HCT116 (cell line): ENCODE results near the gene ATG2B. TPM values are rescaled to one million over a fixed set of nuclear protein-coding genes. Genes with fewer than 3 reads are reported as not detected.

Experiments used
- ATAC-seq: fragments of 200-7000 bp; cut with Tn5 transposase; 2 replicates; pipeline ENCODE4 v1.9.1; 2020; ENCODE audit warnings: mild to moderate bottlenecking, moderate library complexity
- BruUV-seq: library from RNA; stranded (reverse); fragments of 400-500 nt; replicated peaks from 2 replicates; lab custom pipeline; 2021; lab: Mats Ljungman, UMichigan
- CTCF ChIA-PET: fragments of 300-600 bp; sonication (Branson Sonifier 250); formaldehyde crosslinking; loops from one replicate; lab custom pipeline; 2021; ENCODE audit warnings: antibody characterized with exemption; lab: Charles Lee
- POLR2A ChIA-PET: fragments of 300-600, 350-600 bp; sonication (Branson Sonifier 250); formaldehyde crosslinking; loops from one replicate; lab custom pipeline; 2021; ENCODE audit warnings: antibody characterized with exemption; lab: Charles Lee
- RAD21 ChIA-PET, 2 experiments: fragments of 300-600 bp; sonication (Branson Sonifier 250); formaldehyde crosslinking; loops; one replicate each; lab custom pipeline; 2023; ENCODE audit warnings: low total read pairs in 2 of 2; ENCODE audit not compliant: uncharacterized antibody in 2 of 2, unreplicated experiment in 2 of 2, low non-redundant PET in 1 of 2; lab: Charles Lee
- DNase-seq: peaks from one replicate; pipeline ENCODE4 v3.0.0-alpha.2; 2010; ENCODE audit warnings: low read depth, low spot score
- H2AFZ ChIP-seq: fragments of 200-600 bp; shearing (Covaris generic), sonication (generic); 2 replicates; pipeline ENCODE4 v1.6.1; 2017; ENCODE audit warnings: low read depth, mixed run types, mixed read lengths, antibody characterized with exemption, low read length; ENCODE audit not compliant: poor library complexity, severe bottlenecking
- H3K27ac ChIP-seq: 2 replicates; pipeline ENCODE4 v1.5.1; 2012; ENCODE audit warnings: low read depth, low read length
- H3K27me3 ChIP-seq: fragments of 200-600 bp; sonication (generic); 2 replicates; pipeline ENCODE4 v1.6.1; 2016; ENCODE audit warnings: mixed run types, low read length, mixed read lengths; ENCODE audit not compliant: insufficient read depth
- H3K36me3 ChIP-seq, 2 experiments: fragments of 200-500 bp in 1 of 2; fragments of 200-600 bp in 1 of 2; sonication (Bioruptor generic) in 1 of 2; sonication (generic) in 1 of 2; 2 replicates each; pipeline versions ENCODE4 v1.5.1 to v1.6.1; 2014 to 2016; ENCODE audit warnings: low read length in 2 of 2, inconsistent platforms in 1 of 2, mixed read lengths in 1 of 2, mixed run types in 1 of 2; ENCODE audit not compliant: insufficient read depth in 2 of 2, control insufficient read depth in 1 of 2
- H3K4me1 ChIP-seq, 2 experiments: fragments of 200-600 bp in 1 of 2; sonication (generic) in 1 of 2; 2 replicates each; pipeline versions ENCODE4 v1.5.1 to v1.6.1; 2012 to 2017; ENCODE audit warnings: low read length in 2 of 2, inconsistent platforms in 1 of 2, mild to moderate bottlenecking in 1 of 2, mixed read lengths in 1 of 2, mixed run types in 1 of 2, moderate library complexity in 1 of 2; ENCODE audit not compliant: insufficient read depth in 2 of 2, control insufficient read depth in 1 of 2
- H3K4me2 ChIP-seq: fragments of 200-600 bp; sonication (generic); 2 replicates; pipeline ENCODE4 v1.6.1; 2017; ENCODE audit warnings: mixed run types, low read length, mixed read lengths
- H3K4me3 ChIP-seq, 2 experiments: fragments of 200-600 bp in 1 of 2; sonication (generic) in 1 of 2; replicated peaks in 1 of 2; 2 replicates each; pipeline ENCODE4 v1.5.1; 2011 to 2016; ENCODE audit warnings: low read length in 2 of 2, control low read depth in 1 of 2, low read depth in 1 of 2, mild to moderate bottlenecking in 1 of 2, mixed read lengths in 1 of 2, mixed run types in 1 of 2
- H3K79me2 ChIP-seq: fragments of 200-600 bp; sonication (generic); 2 replicates; pipeline ENCODE4 v1.6.1; 2017; ENCODE audit warnings: mild to moderate bottlenecking, mixed run types, low read length, moderate library complexity, mixed read lengths; ENCODE audit not compliant: insufficient read depth
- H3K9ac ChIP-seq: fragments of 200-600 bp; sonication (generic); 2 replicates; pipeline ENCODE4 v1.6.1; 2016; ENCODE audit warnings: low read length, mixed read lengths
- H3K9me2 ChIP-seq: fragments of 200-600 bp; sonication (generic), shearing (Covaris generic); 2 replicates; pipeline ENCODE4 v1.6.1; 2017; ENCODE audit warnings: mixed run types, mild to moderate bottlenecking, moderate library complexity; ENCODE audit not compliant: insufficient read depth
- H3K9me3 ChIP-seq, 2 experiments: fragments of 200-500 bp in 1 of 2; fragments of 200-600 bp in 1 of 2; sonication (Bioruptor generic) in 1 of 2; sonication (generic) in 1 of 2; 2 replicates each; pipeline ENCODE4 v1.6.1; 2014 to 2017; ENCODE audit warnings: low read length in 2 of 2, mixed read lengths in 2 of 2, inconsistent platforms in 1 of 2, low read depth in 1 of 2, mild to moderate bottlenecking in 1 of 2, mixed run types in 1 of 2, moderate library complexity in 1 of 2; ENCODE audit not compliant: control insufficient read depth in 1 of 2, insufficient read depth in 1 of 2
- H4K20me1 ChIP-seq: fragments of 200-600 bp; sonication (generic), shearing (Covaris generic); 2 replicates; pipeline ENCODE4 v1.6.1; 2017; ENCODE audit warnings: mixed run types, mild to moderate bottlenecking, moderate library complexity; ENCODE audit not compliant: insufficient read depth
- EGR1 ChIP-seq: IDR thresholded peaks from 2 replicates; pipeline ENCODE4 v1.6.1; 2012; ENCODE audit warnings: low read depth
- ELF1 ChIP-seq: IDR thresholded peaks from 2 replicates; pipeline ENCODE4 v1.6.1; 2012; ENCODE audit warnings: low read depth, borderline replicate concordance
- EZH2 ChIP-seq: fragments of 200-600 bp; sonication (generic); IDR thresholded peaks from 2 replicates; pipeline ENCODE4 v1.6.1; 2017; ENCODE audit warnings: antibody characterized with exemption, mixed run types
- EZH2phosphoT487 ChIP-seq: fragments of 200-600 bp; IDR thresholded peaks from 2 replicates; pipeline ENCODE4 v1.6.1; 2018; ENCODE audit warnings: antibody characterized with exemption, borderline replicate concordance
- FOSL1 ChIP-seq: IDR thresholded peaks from 2 replicates; pipeline ENCODE4 v1.6.1; 2012; ENCODE audit warnings: low read depth
- JUND ChIP-seq: IDR thresholded peaks from 2 replicates; pipeline ENCODE4 v1.6.1; 2012
- MAX ChIP-seq: IDR thresholded peaks from 2 replicates; pipeline ENCODE4 v1.6.1; 2012
- POLR2A ChIP-seq: IDR thresholded peaks from 2 replicates; pipeline ENCODE4 v1.7.0; 2011; ENCODE audit warnings: borderline replicate concordance; ENCODE audit not compliant: insufficient read depth, insufficient read length; ENCODE audit errors: extremely low read depth
- POLR2AphosphoS5 ChIP-seq: IDR thresholded peaks from 2 replicates; pipeline ENCODE4 v1.6.1; 2011; ENCODE audit warnings: mild to moderate bottlenecking, low read depth, low read length, moderate library complexity
- RAD21 ChIP-seq: IDR thresholded peaks from 2 replicates; pipeline ENCODE4 v1.6.1; 2012; ENCODE audit warnings: low read depth, mild to moderate bottlenecking
- SIN3A ChIP-seq: IDR thresholded peaks from 2 replicates; pipeline ENCODE4 v1.6.1; 2012; ENCODE audit warnings: low read depth
- SP1 ChIP-seq: IDR thresholded peaks from 2 replicates; pipeline ENCODE4 v1.6.1; 2012; ENCODE audit warnings: low read depth
- TCF7L2 ChIP-seq: IDR thresholded peaks from 2 replicates; pipeline ENCODE4 v1.7.0; 2011; ENCODE audit warnings: borderline replicate concordance, inconsistent platforms; ENCODE audit not compliant: insufficient read depth, insufficient read length; ENCODE audit errors: extremely low read depth
- ZFX ChIP-seq: fragments of 450-650 bp; IDR thresholded peaks from 2 replicates; pipeline ENCODE4 v1.6.1; 2017
- ZNF274 ChIP-seq: fragments of 200-500 bp; sonication (Bioruptor generic); IDR thresholded peaks from 2 replicates; pipeline ENCODE4 v1.6.1; 2014; ENCODE audit warnings: mild to moderate bottlenecking, low read depth, low read length, inconsistent platforms
- intact Hi-C: fragments of 100-400 bp; cut with micrococcal nuclease; formaldehyde crosslinking; loops from 2 replicates; pipeline ENCODE4 v1.10.0; 2022
- total RNA-seq: library from RNA; stranded (reverse); gene quantifications from one replicate; pipeline ENCODE4 v1.2.1, GENCODE V29; 2021; ENCODE audit not compliant: unreplicated experiment
- TF ChIP-seq, protein P1 (sequence below): IDR thresholded peaks from 2 replicates; pipeline ENCODE4 v1.6.1; 2012; ENCODE audit warnings: low read depth
- TF ChIP-seq, protein P2 (sequence below), 3 experiments: fragments of 200-600 bp in 1 of 3; sonication (generic) in 1 of 3; IDR thresholded peaks in 2 of 3; conservative IDR thresholded peaks in 1 of 3; 2 replicates each; pipeline ENCODE4 v1.5.1; 2012 to 2017; ENCODE audit warnings: low read depth in 2 of 3, low read length in 2 of 3, antibody characterized with exemption in 1 of 3, borderline replicate concordance in 1 of 3, control low read depth in 1 of 3, mild to moderate bottlenecking in 1 of 3, mixed read lengths in 1 of 3, mixed run types in 1 of 3, moderate library complexity in 1 of 3; ENCODE audit not compliant: insufficient read depth in 1 of 3

The ATG2B gene
- total RNA-seq, 1 experiment from 2014 or later, result 6.4 TPM

DNA sequence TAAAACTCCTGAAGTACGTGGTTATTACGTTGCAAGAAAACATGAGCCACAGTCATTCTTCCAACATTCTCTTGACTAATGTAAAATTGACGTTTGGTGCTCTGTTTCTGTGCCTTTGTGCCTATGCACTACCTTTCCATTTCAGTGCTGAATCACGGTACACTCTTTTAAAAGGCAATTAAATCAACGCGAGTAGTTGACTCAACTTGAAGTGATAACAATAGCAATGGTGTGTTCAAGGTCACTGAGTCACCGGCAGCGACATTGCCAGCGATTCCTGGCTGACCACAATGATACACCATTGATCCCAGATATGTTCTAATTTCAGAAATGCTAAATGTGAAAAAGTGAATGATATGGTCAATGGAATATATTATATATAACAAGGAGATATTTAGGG is 46.6 kb upstream of the ATG2B start (continued):
- TF ChIP-seq, protein P1, sequence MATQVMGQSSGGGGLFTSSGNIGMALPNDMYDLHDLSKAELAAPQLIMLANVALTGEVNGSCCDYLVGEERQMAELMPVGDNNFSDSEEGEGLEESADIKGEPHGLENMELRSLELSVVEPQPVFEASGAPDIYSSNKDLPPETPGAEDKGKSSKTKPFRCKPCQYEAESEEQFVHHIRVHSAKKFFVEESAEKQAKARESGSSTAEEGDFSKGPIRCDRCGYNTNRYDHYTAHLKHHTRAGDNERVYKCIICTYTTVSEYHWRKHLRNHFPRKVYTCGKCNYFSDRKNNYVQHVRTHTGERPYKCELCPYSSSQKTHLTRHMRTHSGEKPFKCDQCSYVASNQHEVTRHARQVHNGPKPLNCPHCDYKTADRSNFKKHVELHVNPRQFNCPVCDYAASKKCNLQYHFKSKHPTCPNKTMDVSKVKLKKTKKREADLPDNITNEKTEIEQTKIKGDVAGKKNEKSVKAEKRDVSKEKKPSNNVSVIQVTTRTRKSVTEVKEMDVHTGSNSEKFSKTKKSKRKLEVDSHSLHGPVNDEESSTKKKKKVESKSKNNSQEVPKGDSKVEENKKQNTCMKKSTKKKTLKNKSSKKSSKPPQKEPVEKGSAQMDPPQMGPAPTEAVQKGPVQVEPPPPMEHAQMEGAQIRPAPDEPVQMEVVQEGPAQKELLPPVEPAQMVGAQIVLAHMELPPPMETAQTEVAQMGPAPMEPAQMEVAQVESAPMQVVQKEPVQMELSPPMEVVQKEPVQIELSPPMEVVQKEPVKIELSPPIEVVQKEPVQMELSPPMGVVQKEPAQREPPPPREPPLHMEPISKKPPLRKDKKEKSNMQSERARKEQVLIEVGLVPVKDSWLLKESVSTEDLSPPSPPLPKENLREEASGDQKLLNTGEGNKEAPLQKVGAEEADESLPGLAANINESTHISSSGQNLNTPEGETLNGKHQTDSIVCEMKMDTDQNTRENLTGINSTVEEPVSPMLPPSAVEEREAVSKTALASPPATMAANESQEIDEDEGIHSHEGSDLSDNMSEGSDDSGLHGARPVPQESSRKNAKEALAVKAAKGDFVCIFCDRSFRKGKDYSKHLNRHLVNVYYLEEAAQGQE, result no peak

DNA sequence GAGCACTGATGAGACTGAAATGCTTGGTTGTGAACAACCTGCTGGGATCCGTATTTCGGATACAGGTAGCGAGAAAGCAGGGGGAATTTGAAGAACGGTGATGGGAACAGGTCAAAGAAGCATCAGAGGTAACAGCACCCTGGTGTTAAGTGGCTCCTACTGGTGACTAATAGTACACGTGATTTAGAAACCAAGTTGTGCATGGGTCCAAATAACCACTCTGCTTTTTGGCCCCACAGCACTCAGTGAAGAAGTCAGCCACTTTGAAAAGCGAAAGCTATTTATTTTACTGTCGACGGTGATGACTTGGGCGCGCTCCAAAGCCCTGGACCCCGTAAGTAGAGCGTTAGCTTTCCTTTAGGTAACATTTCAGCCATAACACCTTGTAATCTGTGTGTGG is 45.5 kb upstream of the ATG2B start:
- Histone ChIP-seq H3K27ac (no peak overlapping the region), H3K36me3 (no peaks in the 10 kb centered on the region), H3K79me2 (no peaks in the 10 kb centered on the region), H3K4me2 (no peak overlapping the region), H3K4me1 (peaks cover 0 to 19% of the 10 kb centered on the region in 2 experiments; a peak in 2 of 4 replicates), H3K9me2 (no peaks in the 10 kb centered on the region), H2AFZ (no peak overlapping the region), H3K9ac (no peak overlapping the region), H3K9me3 (no peaks in the 10 kb centered on the region), H3K27me3 (no peaks in the 10 kb centered on the region), H4K20me1 (no peaks in the 10 kb centered on the region), H3K4me3 (no peak overlapping the region)
- BruUV-seq, result no TSS peak
- ChIA-PET POLR2A (no interaction called here), CTCF (no interaction called here), RAD21 (no interaction called here)
- intact Hi-C loops, result no loop called here
- ATAC-seq (no peak), DNase-seq (no peak)
- TF ChIP-seq JUND (no peak), ELF1 (no peak), SIN3A (no peak), EZH2phosphoT487 (no peak), POLR2AphosphoS5 (no peak), EGR1 (no peak), SP1 (no peak), MAX (no peak), TCF7L2 (no peak), ZFX (no peak), RAD21 (no peak), FOSL1 (no peak), EZH2 (no peak), POLR2A (no peak), ZNF274 (no peak)
- TF ChIP-seq, protein P2, sequence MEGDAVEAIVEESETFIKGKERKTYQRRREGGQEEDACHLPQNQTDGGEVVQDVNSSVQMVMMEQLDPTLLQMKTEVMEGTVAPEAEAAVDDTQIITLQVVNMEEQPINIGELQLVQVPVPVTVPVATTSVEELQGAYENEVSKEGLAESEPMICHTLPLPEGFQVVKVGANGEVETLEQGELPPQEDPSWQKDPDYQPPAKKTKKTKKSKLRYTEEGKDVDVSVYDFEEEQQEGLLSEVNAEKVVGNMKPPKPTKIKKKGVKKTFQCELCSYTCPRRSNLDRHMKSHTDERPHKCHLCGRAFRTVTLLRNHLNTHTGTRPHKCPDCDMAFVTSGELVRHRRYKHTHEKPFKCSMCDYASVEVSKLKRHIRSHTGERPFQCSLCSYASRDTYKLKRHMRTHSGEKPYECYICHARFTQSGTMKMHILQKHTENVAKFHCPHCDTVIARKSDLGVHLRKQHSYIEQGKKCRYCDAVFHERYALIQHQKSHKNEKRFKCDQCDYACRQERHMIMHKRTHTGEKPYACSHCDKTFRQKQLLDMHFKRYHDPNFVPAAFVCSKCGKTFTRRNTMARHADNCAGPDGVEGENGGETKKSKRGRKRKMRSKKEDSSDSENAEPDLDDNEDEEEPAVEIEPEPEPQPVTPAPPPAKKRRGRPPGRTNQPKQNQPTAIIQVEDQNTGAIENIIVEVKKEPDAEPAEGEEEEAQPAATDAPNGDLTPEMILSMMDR (IDR thresholded peaks at IDR 0.05 in 2 of 3, conservative IDR thresholded peaks at IDR 0.05 in 1 of 3; ENCODE audit: borderline replicate concordance in 1 of 3, insufficient read depth in 1 of 3, low read depth in 2 of 3, low read length in 2 of 3), result no peak
- TF ChIP-seq, protein P1, result no peak
